HG03520 (cell line): Measurements from ENCODE around the gene NDUFS8.

Source experiments
- ATAC-seq: cut with Tn5 transposase; IDR thresholded peaks from one replicate; pipeline ENCODE4 v1.9.1; 2021; ENCODE audit warnings: mild to moderate bottlenecking, moderate library complexity; ENCODE audit not compliant: unreplicated experiment

NDUFS8 gene

DNA sequence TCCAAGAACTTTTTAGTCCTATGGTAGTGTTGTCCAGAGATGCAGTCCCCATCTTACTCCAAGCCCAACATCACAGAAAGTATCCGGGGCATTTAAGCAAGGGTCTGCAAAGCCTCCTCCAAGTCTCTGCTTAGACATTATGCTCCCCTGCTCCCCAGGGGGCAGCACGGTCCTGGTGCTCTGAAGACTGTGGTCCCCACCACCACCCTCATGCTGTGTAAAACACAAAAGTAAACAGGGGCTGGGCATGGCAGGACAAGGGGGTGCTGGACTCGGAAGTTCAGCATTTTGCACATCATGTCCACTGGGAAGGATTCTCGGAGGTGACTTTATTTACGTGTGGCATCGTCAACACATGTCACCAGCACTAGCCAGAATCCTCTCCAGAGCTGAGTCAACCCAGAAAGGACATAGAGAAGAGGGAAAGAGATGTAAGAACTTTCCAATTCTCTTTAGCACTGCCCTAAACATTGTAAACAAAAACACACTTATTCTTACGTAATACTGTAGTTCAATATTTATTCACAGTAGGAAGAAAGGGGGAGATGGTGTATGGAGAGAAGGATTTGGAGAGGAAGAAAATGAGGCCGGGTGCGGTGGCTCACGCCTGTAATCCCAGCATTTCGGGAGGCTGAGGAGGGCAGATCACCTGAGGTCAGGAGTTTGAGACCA is 46.0 kb downstream of the NDUFS8 start:
- no peak for ATAC-seq

DNA sequence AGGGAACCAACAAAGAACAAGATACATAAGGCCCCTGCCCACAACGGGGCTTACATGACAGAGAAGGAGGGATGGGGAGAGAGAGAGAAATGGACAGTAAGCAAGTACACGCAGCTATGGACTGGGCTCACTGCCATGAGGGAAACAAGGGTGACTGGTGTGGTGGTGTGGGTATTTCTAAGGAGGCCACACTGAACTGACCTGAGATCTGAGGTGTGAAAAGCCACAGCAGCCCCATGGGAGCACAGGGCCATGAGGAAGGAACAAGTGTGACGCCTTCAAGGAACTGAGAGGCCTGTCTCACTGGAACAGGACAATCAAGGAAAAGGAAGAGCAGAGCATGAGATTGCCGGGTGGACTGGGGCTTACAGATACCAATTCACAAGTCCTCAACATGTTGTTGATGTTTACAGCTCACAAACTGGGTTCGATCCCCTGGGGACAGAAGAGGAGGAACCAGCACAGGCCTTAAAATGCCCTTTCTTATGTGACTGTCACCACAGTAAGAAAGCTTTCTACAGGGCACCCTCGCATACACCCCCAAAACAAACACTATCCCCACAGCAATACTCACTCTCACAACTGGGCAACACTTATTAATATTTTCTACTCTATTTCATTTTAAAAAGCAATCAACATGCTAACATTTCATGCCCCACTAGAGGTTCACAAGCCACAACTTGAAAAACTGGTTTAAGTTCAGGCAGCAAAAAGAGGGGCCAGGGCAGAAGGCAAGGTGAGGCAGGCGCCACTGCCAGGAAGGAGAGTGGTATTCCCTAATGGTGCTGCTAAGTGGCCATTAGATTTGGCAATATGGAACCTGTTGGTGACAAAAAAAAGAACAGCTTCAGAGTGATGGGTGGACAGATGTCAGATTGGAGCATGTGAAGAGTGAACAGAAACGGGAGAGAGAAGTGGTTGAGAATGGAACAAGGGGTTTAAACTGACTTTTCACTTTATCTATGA is 47.4 kb downstream of the NDUFS8 start:
- no peak for ATAC-seq

DNA sequence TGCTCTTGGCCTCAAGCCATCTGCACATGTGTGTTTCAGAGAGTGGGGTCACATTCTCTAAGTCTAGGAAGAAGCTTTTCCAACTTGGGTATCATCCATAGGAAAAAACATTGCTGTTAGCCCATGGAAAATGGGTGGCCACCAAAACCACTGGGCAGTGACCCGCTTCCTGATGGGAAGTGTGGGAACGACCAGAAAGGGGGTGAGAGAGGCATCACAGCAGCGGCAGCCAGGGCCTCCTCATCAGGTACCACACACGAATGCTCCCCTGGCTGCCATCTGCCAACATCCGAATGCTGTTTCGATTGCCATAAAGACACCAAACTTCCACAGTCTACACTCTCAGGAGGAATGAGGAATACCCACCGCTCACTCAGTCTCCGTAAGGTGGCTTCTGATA is 50.4 kb downstream of the NDUFS8 start:
- ATAC-seq = no peak

DNA sequence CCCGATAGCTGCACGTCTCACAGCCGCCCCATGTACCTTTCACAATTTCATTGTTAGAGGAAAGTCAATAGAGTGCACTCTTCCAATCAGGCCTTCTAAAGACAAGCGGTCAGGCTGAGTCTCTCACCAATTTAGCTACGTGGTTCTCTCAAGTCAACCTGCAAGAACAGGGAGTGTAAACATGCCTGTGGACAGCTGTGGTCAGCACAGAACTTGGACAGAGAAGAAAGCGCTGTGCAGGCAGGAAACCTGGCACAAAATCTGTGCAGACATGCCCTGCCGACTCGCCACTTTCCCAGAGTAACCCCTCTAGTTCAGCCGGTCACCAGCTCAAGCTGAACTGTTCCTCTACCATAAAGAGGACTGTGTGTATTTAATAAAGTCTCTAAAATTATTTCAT is 51.2 kb downstream of the NDUFS8 start:
- ATAC-seq = no peak

DNA sequence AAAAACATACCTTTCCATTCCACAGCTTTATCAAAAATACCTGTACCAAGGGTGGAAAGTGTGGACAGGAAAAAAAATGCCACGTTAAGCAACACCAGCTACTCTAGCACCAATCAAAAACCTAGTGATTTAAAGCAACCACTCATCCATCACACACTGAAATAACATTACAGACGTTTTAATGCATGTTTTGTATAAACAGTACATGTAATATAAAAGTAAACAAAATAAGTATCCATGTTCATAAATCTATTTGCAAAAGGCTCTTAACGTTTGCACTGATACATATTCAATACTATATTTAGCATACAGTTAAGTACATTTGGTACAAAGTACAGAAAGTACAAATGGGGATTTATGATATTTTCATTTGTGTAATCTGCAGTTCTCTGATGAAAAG is 52.0 kb downstream of the NDUFS8 start:
- no peak for ATAC-seq

DNA sequence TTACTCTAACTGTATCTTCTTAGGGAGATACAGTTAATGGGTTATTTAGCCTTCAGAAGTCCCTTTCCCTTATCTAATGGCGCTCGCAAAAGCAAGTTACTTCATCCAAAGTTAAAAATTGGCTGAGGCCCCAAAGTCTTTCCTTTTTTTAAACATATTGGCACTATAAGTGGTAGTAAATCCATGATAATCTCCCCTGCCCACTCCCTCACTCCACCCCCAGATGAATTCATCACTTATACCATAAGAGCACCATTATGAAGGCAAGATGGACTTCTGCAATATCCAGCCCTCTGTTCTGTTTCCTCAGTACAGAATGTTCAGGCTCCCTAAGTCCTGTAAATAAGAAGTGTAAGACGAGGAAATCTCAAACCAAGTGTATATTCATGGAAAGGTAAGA is 53.0 kb downstream of the NDUFS8 start:
- no peak for ATAC-seq
